ENCODE measurements around the gene TBX5.

DNA sequence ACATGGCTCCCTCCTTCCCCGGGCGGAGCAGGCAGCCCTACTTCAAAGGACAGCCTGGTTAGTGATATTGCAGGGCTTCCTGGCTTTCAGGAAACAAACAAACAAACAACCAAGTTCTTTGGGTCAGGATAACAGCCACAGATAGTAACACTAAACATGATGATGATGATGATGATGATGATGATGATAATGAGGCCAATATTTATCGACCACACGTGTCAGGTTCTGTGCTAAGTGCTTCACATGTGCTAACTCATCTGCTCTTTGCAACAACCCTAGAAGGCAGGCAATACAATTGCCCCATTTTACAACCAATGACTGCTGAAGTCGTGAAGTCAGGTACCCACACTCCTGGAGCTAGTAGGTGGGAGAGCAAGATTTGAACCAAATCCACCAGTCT is 44.1 kb upstream of the TBX5 start:
- TF ChIP-seq, protein P1, sequence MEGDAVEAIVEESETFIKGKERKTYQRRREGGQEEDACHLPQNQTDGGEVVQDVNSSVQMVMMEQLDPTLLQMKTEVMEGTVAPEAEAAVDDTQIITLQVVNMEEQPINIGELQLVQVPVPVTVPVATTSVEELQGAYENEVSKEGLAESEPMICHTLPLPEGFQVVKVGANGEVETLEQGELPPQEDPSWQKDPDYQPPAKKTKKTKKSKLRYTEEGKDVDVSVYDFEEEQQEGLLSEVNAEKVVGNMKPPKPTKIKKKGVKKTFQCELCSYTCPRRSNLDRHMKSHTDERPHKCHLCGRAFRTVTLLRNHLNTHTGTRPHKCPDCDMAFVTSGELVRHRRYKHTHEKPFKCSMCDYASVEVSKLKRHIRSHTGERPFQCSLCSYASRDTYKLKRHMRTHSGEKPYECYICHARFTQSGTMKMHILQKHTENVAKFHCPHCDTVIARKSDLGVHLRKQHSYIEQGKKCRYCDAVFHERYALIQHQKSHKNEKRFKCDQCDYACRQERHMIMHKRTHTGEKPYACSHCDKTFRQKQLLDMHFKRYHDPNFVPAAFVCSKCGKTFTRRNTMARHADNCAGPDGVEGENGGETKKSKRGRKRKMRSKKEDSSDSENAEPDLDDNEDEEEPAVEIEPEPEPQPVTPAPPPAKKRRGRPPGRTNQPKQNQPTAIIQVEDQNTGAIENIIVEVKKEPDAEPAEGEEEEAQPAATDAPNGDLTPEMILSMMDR (IDR thresholded peaks at IDR 0.05): no peak
- TF ChIP-seq EP300 (IDR thresholded peaks at IDR 0.05): no peak
